GM19324 (cell line): ENCODE data around the gene SNX8.
"Not testable (repeated sequence)": the region's sequence is repeated elsewhere in the genome, so short reads cannot be mapped to it uniquely, and the experiment has no call there.

Experiments used
- ATAC-seq: cut with Tn5 transposase; IDR thresholded peaks from one replicate; pipeline ENCODE4 v1.9.1; 2021; ENCODE audit warnings: mild to moderate bottlenecking, moderate library complexity; ENCODE audit not compliant: unreplicated experiment, low FRiP score

The SNX8 gene

GRCh38 chr7:2269089-2269990, 44.9 kb downstream of the SNX8 start:
- not testable (repeated sequence) for ATAC-seq

- ATAC-seq = no peak
These were observed 47.3 kb downstream of the SNX8 start for GRCh38 chr7:2266911-2267310.

GRCh38 chr7:2264158-2264557, 50.1 kb downstream of the SNX8 start:
- no peak for ATAC-seq

- ATAC-seq = no peak
These were observed 51.1 kb downstream of the SNX8 start for GRCh38 chr7:2263176-2263575.

- ATAC-seq = no peak
These were observed 52.6 kb downstream of the SNX8 start for GRCh38 chr7:2261611-2262010.

DNA sequence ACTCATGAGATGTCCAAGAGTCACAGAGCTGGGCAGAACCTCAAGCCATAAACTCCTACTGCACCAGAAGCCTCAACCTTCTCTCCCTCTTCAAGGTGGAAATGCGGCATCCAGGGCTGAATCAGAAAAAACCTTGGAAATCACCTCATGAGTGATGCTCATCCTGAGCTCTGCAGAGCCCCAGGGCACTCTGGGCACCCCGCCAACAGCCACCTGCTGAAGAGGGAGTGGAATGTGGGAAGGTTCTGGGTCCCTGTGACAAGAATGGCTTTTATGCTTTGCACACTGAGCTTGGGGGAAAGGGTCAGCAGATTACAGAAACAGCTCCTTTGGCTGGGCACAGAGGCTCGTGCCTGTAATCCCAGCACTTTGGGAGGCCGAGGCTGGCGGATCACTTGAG, 53.4 kb downstream of the SNX8 start:
- no peak for ATAC-seq

DNA sequence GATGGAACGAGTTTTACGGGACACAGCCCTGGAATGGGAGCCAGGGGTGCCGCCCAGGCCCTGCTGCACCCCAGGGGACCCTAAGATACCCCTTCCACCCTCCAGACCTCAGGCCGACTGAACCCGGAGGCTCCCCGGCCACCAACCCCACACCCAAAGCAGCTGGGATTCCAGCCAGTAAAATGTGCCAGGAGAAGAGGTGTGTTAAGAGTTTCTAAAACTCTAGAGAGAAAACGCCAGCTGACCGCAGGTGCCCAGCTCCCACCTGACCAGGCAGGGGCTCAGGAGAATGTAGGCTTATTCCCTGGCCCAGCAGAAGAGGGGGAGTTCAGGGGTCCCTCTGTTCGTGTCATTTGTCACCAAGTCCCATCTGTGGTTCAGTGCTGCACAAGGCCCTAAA, 54.8 kb downstream of the SNX8 start:
- ATAC-seq = no peak

- peak; percentile 35 for ATAC-seq
These were observed 55.4 kb downstream of the SNX8 start for GRCh38 chr7:2258661-2259365.

DNA sequence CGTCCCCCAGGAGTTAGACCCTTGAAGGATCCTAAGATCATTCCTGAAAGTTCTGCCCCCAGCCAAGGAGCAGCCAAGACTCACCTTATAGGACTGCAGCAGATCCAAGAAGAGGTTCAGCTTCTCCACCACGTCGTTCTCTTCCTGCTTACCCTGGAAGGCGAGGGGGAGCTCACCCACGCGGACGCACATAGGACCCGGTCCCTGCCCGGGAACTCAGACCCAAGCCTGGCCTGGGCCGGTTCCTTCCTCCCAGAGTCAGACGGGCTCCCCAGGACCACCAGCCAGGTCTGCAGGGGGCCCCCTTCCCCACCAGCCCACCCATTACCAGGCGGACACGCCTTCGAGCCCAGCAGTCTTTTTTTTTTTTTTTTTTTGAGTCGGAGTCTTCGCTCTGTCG, 56.6 kb downstream of the SNX8 start:
- ATAC-seq = no peak

GRCh38 chr7:2257046-2257551, 57.1 kb downstream of the SNX8 start:
- ATAC-seq = no peak

DNA sequence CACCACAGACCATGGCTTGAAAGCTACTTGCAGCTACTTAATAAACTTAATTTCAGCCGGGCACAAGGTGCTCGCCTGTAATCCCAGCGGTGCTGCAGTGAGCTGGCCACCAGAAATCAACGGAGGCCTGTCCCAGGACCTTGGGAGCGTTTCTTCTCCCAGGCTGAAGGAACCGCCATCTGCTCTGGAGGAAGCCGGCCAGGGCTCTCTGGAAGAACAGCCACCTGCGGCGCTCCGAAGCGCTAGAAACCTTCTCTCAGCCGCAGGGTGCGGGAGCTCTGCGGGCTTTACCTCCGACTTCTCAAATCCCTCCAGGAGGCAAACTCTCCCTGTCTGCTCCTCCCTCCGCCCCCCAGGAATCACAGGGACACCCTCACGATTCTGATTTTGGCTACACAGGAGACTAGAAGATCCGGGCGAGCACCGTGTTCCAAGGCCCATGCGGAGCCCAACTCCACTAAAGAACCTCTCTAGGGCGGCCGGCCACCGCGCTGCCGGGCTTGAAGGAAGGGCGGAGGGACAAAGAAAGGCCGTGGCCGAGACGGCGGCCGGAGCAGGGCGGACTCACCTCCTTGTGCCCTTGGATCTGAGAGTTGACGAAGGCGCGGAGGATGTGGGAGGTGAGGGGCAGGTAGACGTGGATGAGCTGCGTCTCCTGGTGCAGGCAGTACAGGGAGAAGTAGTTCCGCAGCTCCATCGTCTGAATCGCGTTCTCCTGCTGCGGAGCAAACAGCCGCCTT, 57.8 kb downstream of the SNX8 start:
- ATAC-seq = no peak

- no peak for ATAC-seq
These were observed 58.8 kb downstream of the SNX8 start for GRCh38 chr7:2255145-2256139.

DNA sequence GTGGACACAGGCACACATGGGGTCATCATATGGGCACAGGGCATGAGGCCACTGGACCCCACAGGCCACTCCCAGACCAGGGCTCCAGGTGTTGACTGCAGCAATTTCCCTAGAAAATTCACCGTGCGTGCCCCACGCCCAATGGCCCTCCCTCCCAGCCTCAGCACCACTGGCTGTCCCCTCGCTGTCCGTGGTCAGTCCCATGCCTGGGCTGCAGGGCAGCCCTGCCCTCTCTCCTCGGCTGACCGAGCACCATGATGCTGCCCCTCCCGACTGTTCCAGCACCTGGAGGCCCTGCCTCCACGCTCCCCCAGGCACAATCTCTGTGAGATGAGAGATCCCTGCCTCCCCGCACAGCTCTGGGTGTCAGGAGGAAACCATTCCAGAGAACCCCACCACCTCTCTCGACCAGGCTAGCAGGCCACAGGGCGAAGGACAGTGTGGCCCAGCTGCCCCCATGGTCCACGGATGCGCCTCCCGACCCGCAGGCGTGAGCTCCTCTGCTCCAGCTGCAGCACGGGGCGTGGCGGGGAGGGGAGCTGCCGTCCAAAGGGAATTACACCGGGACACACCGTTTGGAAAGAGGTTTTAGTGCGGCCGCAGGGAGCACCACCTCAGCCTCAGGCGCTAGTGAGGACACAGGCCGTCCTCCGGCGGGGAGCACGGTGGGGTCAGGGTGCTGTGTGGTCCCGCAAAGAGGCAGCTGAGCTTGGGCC, 59.7 kb downstream of the SNX8 start:
- ATAC-seq = no peak

DNA sequence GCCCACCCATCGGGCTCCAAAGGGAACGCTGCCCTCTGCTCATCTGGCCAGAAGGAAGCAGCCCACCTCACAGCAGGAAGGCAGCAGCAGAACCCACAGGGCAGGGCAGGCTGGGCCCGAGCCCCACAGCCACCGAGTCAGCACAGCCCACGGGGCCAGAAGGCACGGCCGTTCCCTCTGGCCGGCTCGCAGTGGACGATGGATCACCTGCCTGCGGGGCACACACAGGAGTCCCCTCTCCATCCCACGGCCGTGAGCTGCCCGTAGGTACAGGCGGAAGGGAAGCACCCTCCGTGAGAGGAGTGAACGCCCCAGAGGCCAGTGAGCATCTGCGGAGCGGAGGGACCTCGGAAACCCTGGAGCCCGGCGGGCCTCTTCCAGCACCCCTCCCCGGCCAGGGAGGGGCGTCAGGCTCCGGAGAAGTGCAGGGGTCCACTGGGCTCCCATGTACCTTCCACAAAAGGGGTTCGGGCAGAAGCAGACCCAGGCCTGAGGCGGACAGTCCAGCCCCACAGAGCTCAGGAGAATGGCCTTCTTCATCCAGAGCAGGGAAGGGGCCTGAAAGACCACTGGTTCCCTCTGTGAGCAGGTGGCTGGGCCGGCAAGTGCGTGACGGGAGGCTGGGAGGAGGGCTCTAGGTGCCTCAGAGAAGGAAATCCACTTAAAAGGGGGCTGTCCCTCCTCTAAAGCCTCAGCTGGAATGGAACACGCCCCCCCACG, 60.6 kb downstream of the SNX8 start:
- ATAC-seq = no peak

DNA sequence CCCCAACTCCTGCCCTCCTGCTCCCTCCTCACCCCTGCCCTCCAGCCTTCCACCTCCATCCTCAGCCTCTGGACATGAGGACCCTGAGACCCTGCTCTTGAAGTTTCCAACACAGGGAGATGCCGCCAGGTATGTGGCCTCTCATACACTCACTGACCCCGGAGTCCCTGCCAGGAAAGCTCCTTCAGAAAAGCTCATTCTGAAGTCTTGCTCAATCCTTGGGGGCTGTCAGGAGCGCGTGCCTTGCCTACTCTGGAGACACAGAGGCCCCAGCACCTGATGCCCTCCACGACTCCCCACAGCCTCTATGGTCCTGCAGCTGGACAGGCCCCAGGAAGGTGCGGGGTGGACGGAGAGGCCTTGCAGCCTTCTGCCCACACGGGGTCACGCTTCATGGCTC, 61.2 kb downstream of the SNX8 start:
- no peak for ATAC-seq

- ATAC-seq = no peak
These were observed 62.1 kb downstream of the SNX8 start for GRCh38 chr7:2251841-2252771.

- no peak for ATAC-seq
These were observed 62.9 kb downstream of the SNX8 start for GRCh38 chr7:2251381-2251780.
